ENCODE data around the gene P3H3.
A peak's percentile ranks its signal among the peaks of the same experiment; 100 is the strongest.

P3H3 gene

GRCh38 chr12:6824901-6825381 lies 3.3 kb upstream of the P3H3 start:
- Histone ChIP-seq H3K9me3 (no peaks in the 10 kb centered on the region), H3K4me1 (peaks cover 23% of the 10 kb centered on the region), H3K36me3 (peaks cover 4% of the 10 kb centered on the region; the same call in 1 of the 2 replicates), H3K4me3 (ENCODE audit: low read depth, low read length) (no peak overlapping the region), H3K27me3 (no peaks in the 10 kb centered on the region)
- no peak for DNase-seq
- TF ChIP-seq CTCF (IDR thresholded peaks at IDR 0.05; ENCODE audit: low read depth, low read length): no peak

- DNase-seq: peak; percentile 89
- Histone ChIP-seq H3K4me3 (ENCODE audit: low read depth, low read length) (peak overlapping the region; percentile 23; the same call in 1 of the 2 replicates), H3K9me3 (no peaks in the 10 kb centered on the region), H3K4me1 (peaks cover 16% of the 10 kb centered on the region), H3K27me3 (no peaks in the 10 kb centered on the region), H3K36me3 (peaks cover 9% of the 10 kb centered on the region)
- peak; percentile 96 for TF ChIP-seq CTCF (IDR thresholded peaks at IDR 0.05; ENCODE audit: low read depth, low read length)
Measured at GRCh38 chr12:6825398-6826124, 2.6 kb upstream of the P3H3 start.

GRCh38 chr12:6826125-6826733 lies 2.0 kb upstream of the P3H3 start:
- Histone ChIP-seq H3K4me1 (peaks cover 10% of the 10 kb centered on the region), H3K27me3 (no peaks in the 10 kb centered on the region), H3K9me3 (no peaks in the 10 kb centered on the region), H3K4me3 (ENCODE audit: low read depth, low read length) (no peak overlapping the region), H3K36me3 (peaks cover 16% of the 10 kb centered on the region)
- TF ChIP-seq CTCF (IDR thresholded peaks at IDR 0.05; ENCODE audit: low read depth, low read length): no peak
- no peak for DNase-seq

- H3K27me3 ChIP-seq: no peaks in the 10 kb centered on the region
- no peak for TF ChIP-seq CTCF (IDR thresholded peaks at IDR 0.05; ENCODE audit: low read depth, low read length)
- no peak overlapping the region for H3K4me3 ChIP-seq (ENCODE audit: low read depth, low read length)
- peaks cover 10% of the 10 kb centered on the region for H3K4me1 ChIP-seq
- DNase-seq: no peak
- H3K9me3 ChIP-seq: no peaks in the 10 kb centered on the region
- H3K36me3 ChIP-seq: peaks cover 22% of the 10 kb centered on the region
Measured at GRCh38 chr12:6826734-6827436, 1.3 kb upstream of the P3H3 start.

- H3K4me1 ChIP-seq: peaks cover 10% of the 10 kb centered on the region
- TF ChIP-seq CTCF (IDR thresholded peaks at IDR 0.05; ENCODE audit: low read depth, low read length): no peak
- peaks cover 28% of the 10 kb centered on the region for H3K36me3 ChIP-seq
- H3K4me3 ChIP-seq (ENCODE audit: low read depth, low read length): peak overlapping the region; percentile 42
- peak; percentile 96 for DNase-seq
- no peaks in the 10 kb centered on the region for H3K9me3 ChIP-seq
- no peaks in the 10 kb centered on the region for H3K27me3 ChIP-seq
Measured at GRCh38 chr12:6827437-6827911, 733 bp upstream of the P3H3 start.

Data from BE2C (cell line).